Measurements from ENCODE around the gene MRPL23. TPM values are rescaled to one million over a fixed set of nuclear protein-coding genes. Genes with fewer than 3 reads are reported as not detected.

MRPL23 gene
- total and polyA plus RNA-seq, 9 of the 15 experiments (the other 6 are each of a cell fraction or from before 2014, with no cell fraction given) = 0.44 to 109 (median 37.4) TPM

- in situ Hi-C loops (cut with MboI) (no loop called here), intact Hi-C loops (cut with micrococcal nuclease) (no loop called here)
- Histone ChIP-seq H3K27me3 (ENCODE audit: control insufficient read depth in 2 of 2, insufficient read depth in 2 of 2, low read length in 2 of 2) (peaks cover 28 to 78% of the 10 kb centered on the region in 2 experiments; a peak in 3 of 5 replicates), H3K27ac (ENCODE audit: extremely low read depth, low read depth, low read length) (no peak overlapping the region), H3K9ac (ENCODE audit: insufficient read depth in 1 of 2, low read depth in 2 of 2, low read length in 2 of 2) (no peak overlapping the region; a peak in 1 of 4 replicates), H3K9me1 (ENCODE audit: control insufficient read depth, insufficient read depth, low read length) (no peaks in the 10 kb centered on the region), H3K36me3 (ENCODE audit: control insufficient read depth, insufficient read depth, low read length) (no peaks in the 10 kb centered on the region), H3K4me1 (replicated peaks in 1 of 2; ENCODE audit: control insufficient read depth in 2 of 2, insufficient read depth in 2 of 2, low read length in 2 of 2) (peaks cover 0 to 44% of the 10 kb centered on the region in 2 experiments; a peak in 2 of 5 replicates), H4K20me1 (replicated peaks; ENCODE audit: control insufficient read depth, insufficient read depth, low read length) (peaks cover 19% of the 10 kb centered on the region; the same call in 1 of the 2 replicates), H3K79me2 (ENCODE audit: control insufficient read depth, insufficient read depth, low read length) (no peaks in the 10 kb centered on the region), H3K4me3 (no peak overlapping the region), H2AFZ (ENCODE audit: low read depth, low read length) (no peak overlapping the region), H3K4me2 (ENCODE audit: insufficient read depth, low read length) (no peak overlapping the region), H3K9me3 (replicated peaks; ENCODE audit: control insufficient read depth, insufficient read depth, low read depth, low read length) (no peaks in the 10 kb centered on the region)
- 4% methylated on average over 19 of the region's 20 CpGs for WGBS (ENCODE audit: insufficient coverage, low coverage, missing lambda C conversion rate)
- TF ChIP-seq ATF2 (CRISPR knock-in tag; IDR thresholded peaks at IDR 0.05) = no peak
- no peak for TF ChIP-seq ZBED1 (IDR thresholded peaks at IDR 0.05)
- no peak for TF ChIP-seq NCOA2 (IDR thresholded peaks at IDR 0.05; ENCODE audit: partially characterized antibody in 2 of 2)
- TF ChIP-seq POLR2A (conservative IDR thresholded peaks at IDR 0.05) = no peak
- no peak for TF ChIP-seq CHD7 (IDR thresholded peaks at IDR 0.05; ENCODE audit: low read depth, low read length)
- no peak for TF ChIP-seq NONO (IDR thresholded peaks at IDR 0.05; ENCODE audit: low read depth in 2 of 2, low read length in 1 of 2)
- BruUV-seq (replicated peaks) = no TSS peak
- CTCF ChIA-PET (ENCODE audit: low intra/inter-chr PET ratio) = no interaction called here
- POLR2A ChIA-PET = interaction anchor here (0.7 kb wide), 1 partner anchor 8 kb away, joined by 3 read pairs; no protein-coding TSS in a partner anchor
- DNase-seq (ENCODE audit: extremely low read depth in 1 of 4, low spot score in 3 of 4) (no peak), FAIRE-seq (no peak), ATAC-seq (no peak)
Measured at GRCh38 chr11:1927848-1928469, 19.2 kb upstream of the MRPL23 start.

Data from K562 (cell line).